HG03060 (cell line): ENCODE measurements around the gene ZNF778.
"Not testable (repeated sequence)": the region's sequence is repeated elsewhere in the genome, so short reads cannot be mapped to it uniquely, and the experiment has no call there.

ENCODE experiments used
- ATAC-seq: cut with Tn5 transposase; IDR thresholded peaks from one replicate; pipeline ENCODE4 v1.9.1; 2021; ENCODE audit warnings: low read depth, moderate number of reproducible peaks; ENCODE audit not compliant: unreplicated experiment

The ZNF778 gene

DNA sequence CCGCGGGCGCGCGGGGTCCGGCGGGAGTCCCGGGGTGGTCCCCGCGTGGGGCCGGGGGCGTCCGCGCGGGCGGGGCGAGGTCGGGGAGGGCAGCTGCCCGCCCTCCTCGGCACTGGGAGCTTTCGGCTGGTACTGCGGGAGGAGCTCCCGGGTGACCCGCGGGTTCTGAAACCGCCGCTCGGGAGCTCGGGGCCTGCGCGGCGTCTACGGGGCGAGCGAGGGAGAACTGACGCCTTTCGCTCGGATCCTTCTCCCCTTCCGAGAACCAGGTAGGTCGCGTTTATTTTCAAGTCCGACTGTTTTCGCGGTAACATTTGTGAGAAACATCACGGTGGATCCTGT is 30.2 kb downstream of the ZNF778 start:
- ATAC-seq, result not testable (repeated sequence)

GRCh38 chr16:89248196-89248982 is 30.9 kb downstream of the ZNF778 start:
- no peak for ATAC-seq

DNA sequence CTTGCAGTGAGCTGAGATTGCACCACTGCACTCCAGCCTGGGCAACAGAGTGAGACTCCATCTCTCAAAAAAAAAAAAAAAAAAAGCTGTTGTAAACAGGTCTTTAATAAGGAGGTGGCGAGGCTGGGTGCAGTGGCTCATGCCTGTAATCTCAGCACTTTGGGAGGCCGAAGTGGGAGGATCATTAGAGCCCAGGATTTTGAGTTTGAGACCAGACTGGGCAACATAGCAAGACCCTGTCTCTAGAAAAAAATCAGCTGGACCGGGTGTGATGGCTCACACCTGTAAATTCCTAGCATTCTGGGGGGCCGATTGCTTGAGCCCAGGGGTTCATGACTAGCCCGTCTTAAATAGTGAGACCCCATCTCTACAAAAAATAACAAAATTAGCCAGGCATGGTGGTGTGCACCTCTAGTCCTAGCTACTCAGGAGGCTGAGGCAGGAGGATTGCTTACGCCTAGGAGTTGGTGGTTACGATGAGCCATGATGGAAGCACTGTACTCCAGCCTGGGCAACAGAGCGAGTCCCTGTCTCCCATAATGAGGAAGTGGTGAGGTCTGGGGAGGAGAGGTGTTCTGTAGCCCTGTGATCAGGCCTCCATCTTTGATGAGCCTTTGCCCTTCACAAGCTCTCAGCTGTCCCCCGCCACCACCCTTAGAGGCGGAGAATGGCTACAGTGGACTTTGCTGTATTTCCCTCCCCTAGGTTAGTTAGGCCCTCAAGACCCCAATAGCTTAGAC is 36.2 kb downstream of the ZNF778 start:
- ATAC-seq, result no peak

GRCh38 chr16:89256651-89257254 is 39.2 kb downstream of the ZNF778 start:
- ATAC-seq, result no peak

GRCh38 chr16:89257281-89257731 is 39.8 kb downstream of the ZNF778 start:
- ATAC-seq, result no peak

DNA sequence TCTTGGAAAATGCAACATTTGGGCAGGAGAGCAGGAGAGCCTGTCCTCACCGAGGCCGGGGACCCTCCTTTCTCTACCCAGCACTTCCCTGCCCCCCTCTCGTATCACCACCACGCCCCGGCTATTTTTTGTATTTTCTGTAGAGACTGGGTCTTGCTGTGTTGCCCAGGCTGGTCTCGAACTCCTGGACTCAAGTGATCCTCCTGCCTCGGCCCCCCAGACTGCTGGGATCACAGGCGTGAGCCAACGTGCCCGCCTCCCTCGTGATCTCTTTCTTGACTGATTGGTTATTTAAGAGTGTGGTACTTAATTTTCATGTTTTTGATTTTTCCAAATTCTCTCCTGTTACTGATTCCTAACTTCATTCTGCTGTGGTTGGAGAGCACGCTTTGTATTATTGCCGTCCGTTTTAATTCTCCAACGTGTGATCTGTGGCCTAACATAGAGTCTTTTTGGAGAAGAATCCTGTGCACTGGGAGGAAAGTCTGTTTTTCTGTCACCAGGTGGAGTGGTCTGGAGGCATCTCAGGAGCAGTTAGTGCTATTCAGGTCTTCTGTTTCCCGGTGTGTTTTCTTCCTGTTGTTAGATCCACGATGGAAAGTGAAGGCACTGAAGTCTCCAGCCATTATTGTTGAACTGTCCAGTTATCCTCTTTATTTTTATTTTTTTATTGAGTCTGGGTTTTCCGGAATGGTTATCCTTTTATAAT is 40.4 kb downstream of the ZNF778 start:
- ATAC-seq, result no peak

DNA sequence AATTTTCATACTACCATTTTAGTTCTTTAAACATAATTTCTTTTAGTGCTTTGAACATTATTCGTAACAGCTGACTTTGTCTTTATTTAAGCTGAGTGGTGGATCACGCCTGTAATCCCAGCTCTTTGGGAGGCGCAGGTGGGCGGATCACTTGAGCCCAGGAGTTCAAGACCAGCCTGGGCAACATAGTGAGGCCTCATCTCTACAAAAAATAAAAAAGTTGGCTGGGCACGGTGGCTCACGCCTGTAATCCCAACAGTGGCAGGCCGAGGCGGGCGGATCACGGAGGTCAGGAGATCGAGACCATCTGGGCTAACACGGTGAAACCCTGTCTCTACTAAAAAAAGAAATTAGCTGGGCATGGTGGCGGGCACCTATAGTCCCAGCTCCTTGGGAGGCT is 42.4 kb downstream of the ZNF778 start:
- not testable (repeated sequence) for ATAC-seq

DNA sequence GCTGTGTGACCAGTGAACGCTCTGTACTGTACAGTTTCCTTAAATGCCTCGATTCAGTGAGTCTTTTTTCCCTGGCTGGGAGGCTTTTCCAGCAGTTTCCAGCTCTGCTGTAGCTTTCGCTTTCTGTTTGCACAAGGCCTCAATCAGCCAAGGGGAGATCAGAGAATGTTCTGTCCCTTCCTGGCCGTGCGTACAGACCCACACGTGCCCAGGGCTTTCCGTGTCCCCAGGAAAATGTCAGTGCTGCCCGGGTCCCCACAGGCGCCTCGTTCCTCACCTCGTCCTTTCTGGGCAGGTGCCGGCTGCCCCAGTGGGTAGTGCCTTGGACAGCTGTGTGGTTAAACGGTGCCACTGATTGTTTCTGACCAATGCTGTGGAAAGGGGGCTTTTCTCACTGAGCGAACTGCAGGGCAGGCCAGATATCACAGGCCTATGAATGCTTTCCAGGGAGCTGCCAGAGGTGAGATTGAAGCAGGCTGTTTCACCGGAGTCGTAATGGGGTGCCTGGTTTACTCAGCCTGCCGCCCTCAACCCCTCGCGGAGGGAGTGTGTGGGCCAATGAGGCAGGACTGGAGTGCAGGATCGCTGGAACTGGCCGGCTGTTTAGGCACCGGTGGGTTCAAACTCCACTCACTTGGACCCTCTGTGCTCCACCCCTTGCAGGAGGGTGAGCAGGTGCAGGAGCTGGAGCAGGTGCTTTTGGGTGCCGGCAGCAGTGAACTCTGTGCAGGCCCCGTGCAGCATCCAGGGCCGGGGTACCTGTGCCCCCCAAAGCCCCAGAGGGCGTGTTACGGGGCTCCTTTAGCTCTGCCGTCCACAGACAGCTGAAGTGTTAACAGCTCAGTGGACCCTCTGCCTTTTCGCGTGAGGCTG is 44.4 kb downstream of the ZNF778 start:
- ATAC-seq, result no peak

DNA sequence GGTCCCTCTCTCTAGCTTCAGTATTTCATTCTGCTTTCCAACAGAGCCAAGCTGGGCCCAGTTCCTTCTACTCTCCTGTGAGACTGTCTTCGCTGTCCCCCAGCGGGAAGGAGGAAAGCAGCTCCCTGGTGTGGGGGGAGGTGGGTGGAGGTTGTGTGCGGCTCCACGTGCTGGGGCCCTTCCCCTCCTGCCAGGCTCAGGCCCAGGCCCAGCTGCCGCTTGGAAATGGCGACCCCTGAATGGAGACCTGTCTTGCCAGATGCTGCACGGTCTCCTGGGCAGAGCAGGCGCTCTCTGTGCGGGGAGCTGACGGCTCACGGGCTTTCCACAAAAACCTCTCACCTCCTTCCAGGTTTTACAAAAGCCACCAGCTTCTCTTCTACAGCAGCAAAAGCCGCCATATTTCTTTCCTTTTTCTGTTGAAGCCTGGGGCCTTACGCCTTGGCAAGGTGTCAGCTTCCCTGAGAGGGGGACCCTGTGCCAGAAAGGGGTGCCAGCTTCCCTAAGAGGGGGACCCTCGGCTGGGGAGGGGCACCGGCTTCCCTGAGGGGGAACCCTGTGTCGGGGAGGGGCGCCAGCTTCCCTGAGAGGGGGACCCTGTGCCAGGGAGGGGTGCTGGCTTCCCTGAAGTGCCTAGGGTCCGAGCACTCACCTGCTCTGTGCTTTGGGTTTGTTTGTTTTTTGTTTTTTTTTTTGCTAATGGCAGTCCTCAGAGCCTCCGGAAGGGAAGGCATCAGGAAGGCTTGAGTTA is 47.5 kb downstream of the ZNF778 start:
- no peak for ATAC-seq

DNA sequence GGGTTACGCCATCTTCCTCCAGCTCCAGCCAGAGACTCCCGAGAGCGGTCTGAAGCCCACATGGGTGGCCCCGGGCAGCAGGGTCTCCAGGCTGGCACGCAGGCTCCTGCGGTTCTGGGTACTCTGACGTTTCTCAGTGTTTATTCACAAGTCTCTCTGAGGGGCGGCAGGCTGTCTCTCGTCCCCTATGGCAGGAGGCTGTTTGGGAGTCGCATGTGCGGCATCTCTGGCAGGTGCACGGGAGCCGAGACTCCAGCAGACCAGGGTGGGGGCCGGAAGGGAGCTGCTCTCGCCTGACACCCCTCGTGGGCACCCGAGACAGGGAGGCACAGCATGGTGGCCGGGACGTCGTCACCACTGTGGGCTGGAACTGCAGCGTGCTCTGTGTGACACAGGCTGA is 48.1 kb downstream of the ZNF778 start:
- no peak for ATAC-seq

- no peak for ATAC-seq
Observed at GRCh38 chr16:89266521-89267134, 49.1 kb downstream of the ZNF778 start.

GRCh38 chr16:89267746-89268145 is 50.2 kb downstream of the ZNF778 start:
- not testable (repeated sequence) for ATAC-seq

DNA sequence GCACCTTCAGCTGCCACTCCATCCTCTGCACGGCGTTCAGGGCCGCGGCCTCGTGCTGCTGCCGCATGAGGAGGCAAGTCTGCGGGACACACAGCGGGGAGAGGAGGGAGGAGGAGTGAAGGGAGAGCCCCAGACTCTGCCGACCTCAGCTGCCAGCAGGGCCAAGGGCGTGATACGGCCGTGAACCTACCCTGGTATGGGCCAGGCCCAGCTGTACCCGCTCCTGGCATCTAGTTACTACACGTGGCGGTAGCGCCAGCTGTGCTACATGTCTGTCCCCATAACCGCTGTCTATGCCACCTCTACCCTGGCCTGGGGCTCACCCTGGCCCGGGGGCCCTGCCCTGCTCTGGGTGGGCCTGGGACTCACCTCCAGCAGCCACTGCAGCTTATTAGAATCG is 51.1 kb downstream of the ZNF778 start:
- ATAC-seq, result no peak

- no peak for ATAC-seq
Observed at GRCh38 chr16:89268987-89269735, 51.7 kb downstream of the ZNF778 start.

DNA sequence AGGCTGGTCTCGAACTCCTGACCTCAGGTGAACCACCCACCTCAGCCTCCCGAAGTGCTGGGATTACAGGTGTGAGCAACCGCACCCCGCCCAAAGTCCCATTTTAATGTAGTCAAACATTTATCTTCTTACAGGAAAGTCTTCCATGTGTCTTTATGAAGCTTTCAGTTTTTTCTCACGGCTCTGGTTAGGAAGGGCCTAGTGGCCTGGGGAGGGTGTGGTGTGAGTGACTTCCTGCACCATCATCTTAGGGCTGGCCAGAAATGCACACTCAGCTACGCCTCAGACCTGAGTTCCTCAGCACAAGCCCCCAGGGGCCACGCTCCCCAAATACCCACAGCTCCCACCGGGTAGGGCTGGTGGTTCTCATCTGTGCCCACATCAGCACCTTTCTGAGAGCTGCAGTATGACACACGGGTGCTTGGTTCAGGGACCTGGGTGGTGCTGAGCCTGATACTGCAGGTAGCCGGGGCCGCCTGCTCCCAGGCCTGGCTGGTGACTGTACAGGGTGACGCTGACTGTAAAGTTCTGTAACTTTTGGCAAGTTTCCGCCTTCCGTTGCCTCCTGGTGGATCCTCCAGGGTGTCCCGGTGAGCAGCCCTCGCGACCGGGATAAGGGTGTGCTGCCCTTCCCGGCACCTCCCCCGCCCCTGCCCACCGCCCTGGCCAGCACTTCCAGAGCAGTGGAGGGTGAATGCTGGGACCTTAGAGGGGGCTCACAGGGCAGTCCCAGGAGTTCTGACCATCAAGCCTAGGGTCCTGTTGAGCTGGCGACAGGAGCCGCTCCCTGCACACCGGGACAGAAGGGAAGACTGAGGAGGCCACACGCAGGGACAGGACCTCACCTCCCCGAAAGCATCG is 52.5 kb downstream of the ZNF778 start:
- no peak for ATAC-seq

DNA sequence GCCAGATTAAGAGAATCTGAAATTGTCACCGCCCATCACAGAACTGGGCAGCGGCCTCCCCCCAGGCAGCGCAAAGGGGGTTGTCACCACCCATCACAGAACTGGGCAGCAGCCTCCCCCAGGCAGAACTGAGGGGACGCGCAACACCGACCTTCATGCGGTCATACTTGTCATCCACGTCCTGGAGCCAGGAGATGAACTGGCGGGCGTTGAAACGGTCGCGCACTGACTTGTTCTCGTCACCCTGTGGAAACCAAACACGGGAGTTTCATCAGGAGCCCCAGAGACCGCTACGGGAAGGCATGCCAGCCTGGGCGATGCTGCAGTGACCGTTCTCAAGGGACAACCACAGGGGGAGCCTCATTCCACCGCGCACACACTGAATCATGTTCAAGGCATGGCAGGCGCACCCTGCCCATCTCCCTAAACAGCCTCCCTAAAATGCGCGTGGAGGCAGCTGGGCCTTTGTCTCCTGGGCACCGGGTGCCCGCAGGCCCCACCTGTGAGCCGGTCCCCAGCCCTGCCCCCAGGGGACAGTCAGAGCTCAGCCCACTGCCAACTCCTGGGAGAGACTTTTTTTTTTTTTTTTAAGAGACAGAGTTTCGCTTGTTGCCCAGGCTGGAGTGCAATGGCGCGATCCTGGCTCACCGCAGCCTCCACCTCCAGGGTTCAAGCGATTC is 53.3 kb downstream of the ZNF778 start:
- ATAC-seq, result no peak

GRCh38 chr16:89272631-89273030 is 55.1 kb downstream of the ZNF778 start:
- no peak for ATAC-seq
